Uterus (tissue), 4 donors: ENCODE data around the gene VSNL1. TPM values are rescaled to one million over a fixed set of nuclear protein-coding genes. Genes with fewer than 3 reads are reported as not detected.

Source experiments
- DNase-seq, 2 donors: peaks; one replicate each; pipeline ENCODE4 v3.0.0-alpha.2; 2019 to 2020
- H3K27ac ChIP-seq, 2 donors: fragments of 200-600 bp; sonication (generic); 1 replicate in 1 of 2; 2 replicates in 1 of 2; pipeline ENCODE4 v1.5.1; 2016 to 2018
- H3K27me3 ChIP-seq, 2 donors: fragments of 200-600 bp; sonication (generic); one replicate each; pipeline ENCODE4 v1.5.1; 2018 to 2019; ENCODE audit warnings: control low read depth in 1 of 2
- H3K36me3 ChIP-seq, 2 donors: fragments of 200-600 bp; sonication (generic); one replicate each; pipeline ENCODE4 v1.5.1; 2019; ENCODE audit warnings: control low read depth in 1 of 2
- H3K4me1 ChIP-seq, 2 donors: fragments of 200-600 bp; sonication (generic); one replicate each; pipeline ENCODE4 v1.5.1; 2018 to 2019; ENCODE audit warnings: control low read depth in 1 of 2
- H3K4me3 ChIP-seq, 2 donors: fragments of 200-600 bp; sonication (generic); 1 replicate in 1 of 2; 2 replicates in 1 of 2; pipeline ENCODE4 v1.5.1; 2018 to 2019; ENCODE audit warnings: mild to moderate bottlenecking in 1 of 2
- H3K9me3 ChIP-seq, 2 donors: fragments of 200-600 bp; sonication (generic); one replicate each; pipeline ENCODE4 v1.5.1; 2019; ENCODE audit warnings: control low read depth in 1 of 2
- CTCF ChIP-seq, 4 experiments: fragments of 200-600 bp in 2 of 4; fragments of 450-650 bp in 2 of 4; sonication (generic) in 2 of 4; IDR thresholded peaks; one replicate each; pipeline ENCODE4 v1.5.1; 2016 to 2019; ENCODE audit warnings: antibody characterized with exemption in 4 of 4, mild to moderate bottlenecking in 2 of 4, moderate library complexity in 1 of 4
- POLR2A ChIP-seq, 2 donors: fragments of 450-650 bp; IDR thresholded peaks; one replicate each; pipeline ENCODE4 v1.6.1; 2016; ENCODE audit warnings: antibody characterized with exemption in 2 of 2, mild to moderate bottlenecking in 1 of 2, moderate library complexity in 1 of 2
- intact Hi-C: fragments of 100-400 bp; cut with DNase I; formaldehyde crosslinking; loops from one replicate; pipeline ENCODE4 v1.15.1; 2023; ENCODE audit warnings: low total_unique reads
- total RNA-seq, 4 donors: library from RNA; depleted of rRNA in 3 of 4; stranded (reverse); fragments of >200 nt in 3 of 4; gene quantifications; one replicate each; pipeline versions ENCODE4 v1.1.0 to v1.2.4, GENCODE V29; 2014 to 2023
- donor health status: DM: yes; HTN: yes; CAD: no.

Gene VSNL1
- total RNA-seq, 4 donors from 2014 or later, result 0.29 to 1.8 (median 0.61) TPM; not detected in 1

DNA sequence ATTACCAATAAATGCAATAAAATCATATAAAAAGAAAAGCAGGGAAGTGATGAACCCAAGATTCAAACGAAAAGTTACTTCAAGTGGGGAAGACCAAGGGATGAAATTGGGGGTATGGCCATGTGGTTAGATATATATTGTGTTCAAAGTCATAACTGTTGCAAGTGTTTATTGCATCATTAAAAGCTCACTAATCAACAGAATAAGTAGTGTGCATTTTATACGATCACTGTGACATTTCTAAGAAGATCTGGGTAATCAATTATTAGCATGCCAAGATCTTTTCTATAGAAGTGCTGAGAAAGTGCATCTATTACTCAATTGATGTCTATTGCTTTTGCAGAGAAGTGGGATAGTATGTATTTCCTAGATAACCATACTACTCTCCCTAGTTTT is 52.9 kb downstream of the VSNL1 start:
- intact Hi-C loops, result no loop called here
- TF ChIP-seq CTCF (IDR thresholded peaks at IDR 0.05), result no peak
- TF ChIP-seq POLR2A (IDR thresholded peaks at IDR 0.05), result no peak
- no peak for DNase-seq
- Histone ChIP-seq H3K9me3 (no peaks in the 10 kb centered on the region), H3K36me3 (no peaks in the 10 kb centered on the region), H3K27ac (no peak overlapping the region), H3K4me1 (no peaks in the 10 kb centered on the region), H3K27me3 (no peaks in the 10 kb centered on the region), H3K4me3 (no peak overlapping the region)

GRCh38 chr2:17593841-17594491 is 53.5 kb downstream of the VSNL1 start:
- no peak for DNase-seq
- intact Hi-C loops, result no loop called here
- no peaks in the 10 kb centered on the region for H3K27me3 ChIP-seq
- H3K4me1 ChIP-seq, result no peaks in the 10 kb centered on the region
- no peak overlapping the region for H3K27ac ChIP-seq
- H3K36me3 ChIP-seq, result no peaks in the 10 kb centered on the region
- no peaks in the 10 kb centered on the region for H3K9me3 ChIP-seq
- H3K4me3 ChIP-seq, result no peak overlapping the region
- no peak for TF ChIP-seq POLR2A (IDR thresholded peaks at IDR 0.05)
- TF ChIP-seq CTCF (IDR thresholded peaks at IDR 0.05), result no peak

DNA sequence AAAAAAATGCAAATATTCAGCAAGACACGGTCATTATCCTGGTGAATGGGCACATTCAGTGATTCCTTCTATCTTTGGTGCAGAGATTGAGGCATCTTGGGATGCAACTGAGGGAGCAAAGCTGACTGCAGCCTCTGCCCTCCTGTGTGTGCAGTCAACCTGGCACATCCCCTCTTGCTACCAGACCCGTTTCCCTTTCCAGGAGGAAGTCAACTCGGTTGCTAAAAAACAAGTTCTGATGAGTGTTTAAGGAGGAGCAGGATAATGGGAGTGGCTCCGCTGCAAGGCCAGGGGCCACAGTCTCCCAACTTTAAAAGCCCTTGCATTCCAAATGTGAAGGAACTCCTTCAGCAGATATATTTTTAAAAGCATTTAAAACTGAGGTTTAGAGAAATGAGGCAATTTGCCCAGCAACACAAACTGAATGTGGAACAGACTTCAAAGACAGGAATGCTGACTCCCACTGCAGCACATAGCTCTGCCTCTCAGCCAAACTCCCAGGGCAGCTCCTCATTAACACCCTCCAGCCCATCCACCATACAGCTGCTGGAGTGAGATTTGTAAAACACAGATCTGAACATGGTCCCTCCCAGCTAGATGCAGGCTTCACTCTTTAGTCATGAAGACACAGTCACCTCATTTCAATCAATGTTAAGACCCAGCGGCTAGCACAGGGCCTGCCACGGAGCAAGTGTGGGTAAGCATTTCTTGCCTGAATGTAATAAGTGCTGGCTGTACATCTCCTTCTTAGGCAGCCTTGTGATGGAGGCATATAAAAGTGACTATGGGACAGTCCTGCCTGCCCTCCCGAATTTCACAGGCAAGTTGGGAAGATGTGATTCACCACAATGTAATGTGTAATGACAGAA is 54.3 kb downstream of the VSNL1 start:
- Histone ChIP-seq H3K9me3 (no peaks in the 10 kb centered on the region), H3K27me3 (no peaks in the 10 kb centered on the region), H3K4me3 (no peak overlapping the region), H3K4me1 (no peaks in the 10 kb centered on the region), H3K36me3 (no peaks in the 10 kb centered on the region), H3K27ac (peak overlapping the region; percentile 2 to 29)
- no peak for DNase-seq
- intact Hi-C loops, result no loop called here
- no peak for TF ChIP-seq CTCF (IDR thresholded peaks at IDR 0.05)
- no peak for TF ChIP-seq POLR2A (IDR thresholded peaks at IDR 0.05)

DNA sequence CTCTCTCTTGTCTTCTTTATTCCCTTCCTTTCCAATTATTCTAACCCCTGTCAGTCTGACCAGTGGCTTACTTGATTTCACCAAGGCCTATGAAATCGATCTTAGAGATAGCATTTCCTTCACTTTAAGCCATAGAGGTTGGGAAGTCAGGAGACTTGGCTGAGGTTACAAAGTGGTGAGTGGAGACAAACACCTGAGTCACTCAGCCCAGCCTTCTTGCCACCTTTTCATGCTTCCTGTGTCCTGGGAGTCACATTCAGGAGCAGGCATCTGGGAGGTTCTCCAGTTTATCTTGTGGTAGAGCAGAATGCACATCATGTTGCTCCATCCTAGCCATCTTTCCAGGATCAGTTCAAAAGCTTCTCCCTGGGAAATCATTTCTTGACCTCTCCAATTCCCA is 59.1 kb downstream of the VSNL1 start:
- Histone ChIP-seq H3K4me1 (no peaks in the 10 kb centered on the region), H3K9me3 (no peaks in the 10 kb centered on the region), H3K27me3 (no peaks in the 10 kb centered on the region), H3K4me3 (no peak overlapping the region), H3K36me3 (no peaks in the 10 kb centered on the region), H3K27ac (no peak overlapping the region)
- no peak for DNase-seq
- intact Hi-C loops, result no loop called here
- no peak for TF ChIP-seq CTCF (IDR thresholded peaks at IDR 0.05)
- no peak for TF ChIP-seq POLR2A (IDR thresholded peaks at IDR 0.05)

- H3K9me3 ChIP-seq, result no peaks in the 10 kb centered on the region
- TF ChIP-seq CTCF (IDR thresholded peaks at IDR 0.05), result no peak
- no peak for TF ChIP-seq POLR2A (IDR thresholded peaks at IDR 0.05)
- no peak overlapping the region for H3K4me3 ChIP-seq
- H3K4me1 ChIP-seq, result no peaks in the 10 kb centered on the region
- DNase-seq, result no peak
- no peak overlapping the region for H3K27ac ChIP-seq
- no peaks in the 10 kb centered on the region for H3K27me3 ChIP-seq
- no peaks in the 10 kb centered on the region for H3K36me3 ChIP-seq
- intact Hi-C loops, result no loop called here
Observed at GRCh38 chr2:17600556-17601204, 60.2 kb downstream of the VSNL1 start.
